HG03457 (cell line): ENCODE results near the gene GPR87.

Source experiments
- ATAC-seq: cut with Tn5 transposase; IDR thresholded peaks from one replicate; pipeline ENCODE4 v1.9.1; 2021; ENCODE audit warnings: moderate number of reproducible peaks; ENCODE audit not compliant: unreplicated experiment

Gene GPR87

GRCh38 chr3:151318313-151318712 lies 1.7 kb upstream of the GPR87 start:
- no peak for ATAC-seq

- ATAC-seq, result no peak
Observed at GRCh38 chr3:151315846-151316245, 774 bp downstream of the GPR87 start.

- ATAC-seq, result no peak
Observed at GRCh38 chr3:151315136-151315535, 1.5 kb downstream of the GPR87 start.

- no peak for ATAC-seq
Observed at GRCh38 chr3:151314593-151314992, 2.0 kb downstream of the GPR87 start.

- no peak for ATAC-seq
Observed at GRCh38 chr3:151314137-151314536, 2.5 kb downstream of the GPR87 start.

GRCh38 chr3:151312972-151313371 lies 3.6 kb downstream of the GPR87 start:
- no peak for ATAC-seq

GRCh38 chr3:151309566-151309965 lies 7.1 kb downstream of the GPR87 start:
- no peak for ATAC-seq

- no peak for ATAC-seq
Observed at GRCh38 chr3:151307583-151308488, 8.8 kb downstream of the GPR87 start.

GRCh38 chr3:151307131-151307530 lies 9.5 kb downstream of the GPR87 start:
- no peak for ATAC-seq

- ATAC-seq, result no peak
Observed at GRCh38 chr3:151306168-151306810, 10.3 kb downstream of the GPR87 start.

GRCh38 chr3:151305775-151306151 lies 10.9 kb downstream of the GPR87 start:
- ATAC-seq, result no peak

GRCh38 chr3:151305060-151305774 lies 11.4 kb downstream of the GPR87 start:
- no peak for ATAC-seq

- no peak for ATAC-seq
Observed at GRCh38 chr3:151303751-151304150, 12.9 kb downstream of the GPR87 start.

- ATAC-seq, result no peak
Observed at GRCh38 chr3:151301787-151302186, 14.8 kb downstream of the GPR87 start.

- no peak for ATAC-seq
Observed at GRCh38 chr3:151300539-151300938, 16.1 kb downstream of the GPR87 start.

- ATAC-seq, result no peak
Observed at GRCh38 chr3:151299006-151299405, 17.6 kb downstream of the GPR87 start.

- no peak for ATAC-seq
Observed at GRCh38 chr3:151297429-151297828, 19.2 kb downstream of the GPR87 start.

- ATAC-seq, result no peak
Observed at GRCh38 chr3:151296226-151296625, 20.4 kb downstream of the GPR87 start.

- no peak for ATAC-seq
Observed at GRCh38 chr3:151293127-151293526, 23.5 kb downstream of the GPR87 start.

- ATAC-seq, result no peak
Observed at GRCh38 chr3:151290673-151291072, 25.9 kb downstream of the GPR87 start.

GRCh38 chr3:151289445-151289844 lies 27.2 kb downstream of the GPR87 start:
- ATAC-seq, result no peak

- ATAC-seq, result no peak
Observed at GRCh38 chr3:151285940-151286339, 30.7 kb downstream of the GPR87 start.
